Smooth muscle cell (in vitro differentiated cells): ENCODE measurements around the gene RBM19. TPM values are rescaled to one million over a fixed set of nuclear protein-coding genes. Genes with fewer than 3 reads are reported as not detected.

Experiments used
- DNase-seq: peaks from one replicate; lab custom pipeline; 2025; ENCODE audit not compliant: unreplicated experiment; lab: John Stamatoyannopoulos, UW
- H2AFZ ChIP-seq: fragments of 200-600 bp; sonication (generic); 2 replicates; pipeline ENCODE4 v1.6.0; 2016; ENCODE audit warnings: antibody characterized with exemption, low read depth, mild to moderate bottlenecking
- H3F3A ChIP-seq: fragments of 200-600 bp; sonication (generic); 2 replicates; pipeline ENCODE4 v1.6.0; 2017; ENCODE audit warnings: antibody characterized with exemption, low read depth
- H3K27ac ChIP-seq: fragments of 200-600 bp; sonication (generic); 2 replicates; pipeline ENCODE4 v1.5.1; 2016; ENCODE audit warnings: low read depth, mild to moderate bottlenecking
- H3K27me3 ChIP-seq: fragments of 200-600 bp; sonication (generic); 2 replicates; pipeline ENCODE4 v1.6.1; 2016; ENCODE audit warnings: low read depth, mild to moderate bottlenecking
- H3K36me3 ChIP-seq: fragments of 200-600 bp; sonication (generic); 2 replicates; pipeline ENCODE4 v1.5.1; 2016; ENCODE audit warnings: low read depth
- H3K4me1 ChIP-seq: fragments of 200-600 bp; sonication (generic); 2 replicates; pipeline ENCODE4 v1.5.1; 2016; ENCODE audit warnings: low read depth
- H3K4me2 ChIP-seq: fragments of 200-600 bp; sonication (generic); 2 replicates; pipeline ENCODE4 v1.6.0; 2016; ENCODE audit warnings: mild to moderate bottlenecking
- H3K4me3 ChIP-seq: fragments of 200-600 bp; sonication (generic); 2 replicates; pipeline ENCODE4 v1.5.1; 2016; ENCODE audit warnings: mild to moderate bottlenecking
- H3K79me2 ChIP-seq: fragments of 200-600 bp; sonication (generic); 2 replicates; pipeline ENCODE4 v1.6.0; 2016; ENCODE audit warnings: low read depth, mild to moderate bottlenecking
- H3K9ac ChIP-seq: fragments of 200-600 bp; sonication (generic); 2 replicates; pipeline ENCODE4 v1.6.0; 2016; ENCODE audit warnings: low read depth
- H3K9me3 ChIP-seq: fragments of 200-600 bp; sonication (generic); replicated peaks from 2 replicates; pipeline ENCODE4 v1.5.1; 2016; ENCODE audit warnings: low read depth
- H4K20me1 ChIP-seq: fragments of 200-600 bp; sonication (generic); 2 replicates; pipeline ENCODE4 v1.6.0; 2016; ENCODE audit warnings: low read depth
- CTCF ChIP-seq: fragments of 200-600 bp; sonication (generic); IDR thresholded peaks from 2 replicates; pipeline ENCODE4 v1.5.1; 2017; ENCODE audit warnings: borderline replicate concordance, mild to moderate bottlenecking, antibody characterized with exemption; ENCODE audit not compliant: insufficient read depth, poor library complexity, severe bottlenecking
- WGBS: methylation state at CpG from one replicate; pipeline ENCODE4 v1.1.7; 2016; ENCODE audit warnings: low lambda C conversion rate; 5-methylcytosine and 5-hydroxymethylcytosine counted together
- polyA plus RNA-seq: library from polyadenylated mRNA; unstranded; fragments of >200 nt; fragmentation: Nextera tagmentation; extraction: Ambion mirVana; gene quantifications from 2 replicates; pipeline ENCODE4 v1.2.1, GENCODE V29; 2016
- total RNA-seq: library from RNA; depleted of rRNA; stranded (reverse); fragments of >200 nt; gene quantifications from 2 replicates; pipeline ENCODE4 v1.2.3, GENCODE V29; 2014

Gene RBM19
- total and polyA plus RNA-seq, 2 experiments from 2014 or later, result 12.8 to 15.9 TPM

GRCh38 chr12:113991224-113992044 is 25.3 kb upstream of the RBM19 start:
- no peaks in the 10 kb centered on the region for H4K20me1 ChIP-seq
- DNase-seq, result no peak
- H3K9ac ChIP-seq, result no peak overlapping the region
- no peak overlapping the region for H3K27ac ChIP-seq
- no peaks in the 10 kb centered on the region for H3F3A ChIP-seq
- no peak for TF ChIP-seq CTCF
- no peak overlapping the region for H3K4me3 ChIP-seq
- H3K9me3 ChIP-seq, result no peaks in the 10 kb centered on the region
- H3K27me3 ChIP-seq, result peaks cover 68% of the 10 kb centered on the region
- no peaks in the 10 kb centered on the region for H3K4me1 ChIP-seq
- no peak overlapping the region for H3K4me2 ChIP-seq
- no peaks in the 10 kb centered on the region for H3K79me2 ChIP-seq
- WGBS, result 89% methylated on average over 6 of the region's 6 CpGs
- no peak overlapping the region for H2AFZ ChIP-seq
- no peaks in the 10 kb centered on the region for H3K36me3 ChIP-seq

DNA sequence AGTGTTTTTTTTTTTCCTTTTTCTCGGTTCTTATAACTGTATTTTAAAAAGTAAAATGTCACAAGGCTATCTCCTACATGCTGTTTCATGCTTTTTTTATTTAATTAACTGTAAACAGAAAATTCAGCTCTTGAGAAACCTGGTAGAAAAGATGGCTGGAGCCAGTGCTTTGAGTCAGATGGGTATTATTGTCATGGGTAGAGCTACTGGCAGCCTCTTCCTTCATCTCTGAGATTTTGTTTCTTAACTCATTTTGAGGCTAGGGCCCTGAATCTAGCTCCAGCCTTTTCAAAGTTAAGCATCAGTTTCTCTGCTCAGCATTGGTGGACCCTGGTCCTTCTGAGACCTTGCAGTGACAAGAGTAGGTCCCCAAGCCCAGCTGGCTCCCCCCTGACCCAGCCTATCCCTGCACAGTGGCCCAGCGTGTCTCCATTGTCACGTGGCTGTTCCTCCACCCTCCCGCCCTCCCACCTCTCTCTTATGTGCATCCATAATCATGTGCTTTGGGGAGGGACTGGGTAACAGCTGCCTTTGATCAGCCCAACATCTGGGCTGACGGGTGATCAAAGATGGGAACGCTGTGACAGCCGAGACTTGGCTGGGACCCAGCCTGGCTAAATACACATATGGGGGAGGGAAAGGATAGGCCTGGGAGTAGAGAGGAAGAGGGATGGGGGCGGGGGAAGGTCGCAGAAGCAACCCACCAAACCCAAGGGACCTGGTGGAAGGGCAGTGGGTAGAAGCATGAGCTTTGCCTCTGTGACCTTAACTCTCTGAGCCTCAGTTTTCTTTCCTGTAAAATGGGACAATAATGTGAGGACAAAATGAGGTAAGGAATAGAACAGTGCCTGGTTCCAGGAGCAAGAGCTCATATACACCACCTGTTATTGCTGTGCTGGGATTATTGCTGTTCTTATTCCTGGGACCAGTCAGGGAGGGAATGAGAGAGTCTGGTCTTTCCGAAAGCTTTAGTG is 24.4 kb upstream of the RBM19 start:
- Histone ChIP-seq H3K4me3 (no peak overlapping the region), H3K79me2 (no peaks in the 10 kb centered on the region), H3K27ac (no peak overlapping the region), H3K4me1 (no peaks in the 10 kb centered on the region), H2AFZ (no peak overlapping the region), H4K20me1 (no peaks in the 10 kb centered on the region), H3K4me2 (no peak overlapping the region), H3K36me3 (no peaks in the 10 kb centered on the region), H3K27me3 (peaks cover 74% of the 10 kb centered on the region), H3F3A (no peaks in the 10 kb centered on the region), H3K9me3 (no peaks in the 10 kb centered on the region), H3K9ac (no peak overlapping the region)
- 57% methylated on average over 10 of the region's 10 CpGs for WGBS
- TF ChIP-seq CTCF, result no peak
- no peak for DNase-seq

DNA sequence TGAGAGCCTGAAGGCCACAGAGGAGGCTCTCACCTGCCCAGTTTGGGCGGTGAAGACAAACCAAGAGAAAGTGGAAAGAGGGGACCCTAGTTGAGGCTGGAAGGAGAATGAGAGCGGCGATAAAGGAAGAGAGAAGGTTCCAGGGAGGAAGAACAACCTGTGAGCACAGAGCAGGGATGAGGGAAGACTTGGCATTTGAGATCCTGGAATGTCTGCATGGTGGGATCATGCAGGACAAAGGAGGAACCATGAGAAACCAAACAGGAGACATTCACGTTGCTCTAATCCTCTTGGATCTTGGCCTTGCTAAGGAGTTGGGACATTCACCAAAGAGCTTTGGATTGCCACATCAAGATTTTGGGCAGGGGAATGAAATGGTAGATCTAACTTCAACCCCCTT is 22.9 kb upstream of the RBM19 start:
- no peaks in the 10 kb centered on the region for H3K9me3 ChIP-seq
- no peak for TF ChIP-seq CTCF
- H2AFZ ChIP-seq, result no peak overlapping the region
- DNase-seq, result no peak
- H3F3A ChIP-seq, result no peaks in the 10 kb centered on the region
- no peaks in the 10 kb centered on the region for H3K79me2 ChIP-seq
- whole genome bisulfite sequencing, result 90% methylated on average over 4 of the region's 4 CpGs
- no peak overlapping the region for H3K27ac ChIP-seq
- H3K4me1 ChIP-seq, result no peaks in the 10 kb centered on the region
- H4K20me1 ChIP-seq, result no peaks in the 10 kb centered on the region
- H3K9ac ChIP-seq, result no peak overlapping the region
- H3K36me3 ChIP-seq, result no peaks in the 10 kb centered on the region
- H3K27me3 ChIP-seq, result peaks cover 81% of the 10 kb centered on the region
- H3K4me2 ChIP-seq, result no peak overlapping the region
- H3K4me3 ChIP-seq, result no peak overlapping the region
